Vagina (tissue), 2 donors: ENCODE results near the gene UBA7.

Experiments used
- POLR2AphosphoS5 ChIP-seq, 2 donors: sonication (generic); formaldehyde crosslinking; IDR thresholded peaks; one replicate each; pipeline ENCODE4 v1.9.0; 2017; ENCODE audit warnings: antibody characterized with exemption in 2 of 2, mild to moderate bottlenecking in 2 of 2, low read depth in 1 of 2; ENCODE audit not compliant: insufficient read depth in 1 of 2
- TF ChIP-seq, protein P1 (sequence below), 3 experiments: fragments of 450-650 bp in 2 of 3; fragments of 200-600 bp in 1 of 3; sonication (generic) in 1 of 3; IDR thresholded peaks; one replicate each; pipeline ENCODE4 v1.5.1; 2017 to 2019; ENCODE audit warnings: antibody characterized with exemption in 3 of 3, mild to moderate bottlenecking in 2 of 3, moderate library complexity in 2 of 3

- TF ChIP-seq POLR2AphosphoS5 (IDR thresholded peaks at IDR 0.05; ENCODE audit: insufficient read depth in 1 of 2, low read depth in 1 of 2): no peak
- TF ChIP-seq, protein P1, sequence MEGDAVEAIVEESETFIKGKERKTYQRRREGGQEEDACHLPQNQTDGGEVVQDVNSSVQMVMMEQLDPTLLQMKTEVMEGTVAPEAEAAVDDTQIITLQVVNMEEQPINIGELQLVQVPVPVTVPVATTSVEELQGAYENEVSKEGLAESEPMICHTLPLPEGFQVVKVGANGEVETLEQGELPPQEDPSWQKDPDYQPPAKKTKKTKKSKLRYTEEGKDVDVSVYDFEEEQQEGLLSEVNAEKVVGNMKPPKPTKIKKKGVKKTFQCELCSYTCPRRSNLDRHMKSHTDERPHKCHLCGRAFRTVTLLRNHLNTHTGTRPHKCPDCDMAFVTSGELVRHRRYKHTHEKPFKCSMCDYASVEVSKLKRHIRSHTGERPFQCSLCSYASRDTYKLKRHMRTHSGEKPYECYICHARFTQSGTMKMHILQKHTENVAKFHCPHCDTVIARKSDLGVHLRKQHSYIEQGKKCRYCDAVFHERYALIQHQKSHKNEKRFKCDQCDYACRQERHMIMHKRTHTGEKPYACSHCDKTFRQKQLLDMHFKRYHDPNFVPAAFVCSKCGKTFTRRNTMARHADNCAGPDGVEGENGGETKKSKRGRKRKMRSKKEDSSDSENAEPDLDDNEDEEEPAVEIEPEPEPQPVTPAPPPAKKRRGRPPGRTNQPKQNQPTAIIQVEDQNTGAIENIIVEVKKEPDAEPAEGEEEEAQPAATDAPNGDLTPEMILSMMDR (IDR thresholded peaks at IDR 0.05): no peak
These were observed 41.0 kb downstream of the UBA7 start for GRCh38 chr3:49772703-49773102.
